Coronary artery (tissue), 2 donors: Measurements from ENCODE around the gene GDPGP1.

ENCODE experiments used
- DNase-seq: peaks from one replicate; pipeline ENCODE4 v3.0.0-alpha.2; 2017; ENCODE audit warnings: low spot score
- H3K27ac ChIP-seq, 2 donors: fragments of 200-600 bp; sonication (generic); one replicate each; pipeline ENCODE4 v1.5.1; 2016 to 2019
- H3K4me3 ChIP-seq: fragments of 200-600 bp; sonication (generic); 2 replicates; pipeline ENCODE4 v1.5.1; 2016; ENCODE audit warnings: mild to moderate bottlenecking, moderate library complexity
- TF ChIP-seq, protein P1 (sequence below): fragments of 200-600 bp; sonication (generic); IDR thresholded peaks from one replicate; pipeline ENCODE4 v1.5.1; 2019; ENCODE audit warnings: antibody characterized with exemption

Gene GDPGP1

DNA sequence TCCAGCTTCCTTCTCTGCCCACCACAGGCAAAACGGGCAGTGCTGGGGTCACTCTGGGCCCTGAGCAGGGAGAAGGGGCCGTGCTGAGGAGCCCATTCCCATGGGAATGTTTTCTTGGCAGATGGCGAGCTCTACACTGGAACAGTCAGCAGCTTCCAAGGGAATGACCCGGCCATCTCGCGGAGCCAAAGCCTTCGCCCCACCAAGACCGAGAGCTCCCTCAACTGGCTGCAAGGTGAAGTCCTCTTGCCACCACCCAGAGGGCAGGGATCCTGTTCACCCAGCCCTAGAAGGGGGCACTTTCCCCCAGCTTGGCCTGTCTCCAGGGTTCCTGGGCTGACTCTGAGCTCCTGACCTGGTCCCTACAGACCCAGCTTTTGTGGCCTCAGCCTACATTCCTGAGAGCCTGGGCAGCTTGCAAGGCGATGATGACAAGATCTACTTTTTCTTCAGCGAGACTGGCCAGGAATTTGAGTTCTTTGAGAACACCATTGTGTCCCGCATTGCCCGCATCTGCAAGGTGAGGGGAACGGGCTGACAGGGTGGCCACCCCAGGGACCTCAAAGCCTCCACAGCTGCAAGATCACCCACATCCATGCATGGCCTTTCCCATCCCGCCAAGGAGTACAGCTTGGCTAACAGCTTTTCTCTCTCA, 12.6 kb upstream of the GDPGP1 start:
- Histone ChIP-seq H3K4me3 (no peak overlapping the region), H3K27ac (peak overlapping the region; percentile 68 to 76)
- peak; percentile 90 for DNase-seq
- TF ChIP-seq, protein P1, sequence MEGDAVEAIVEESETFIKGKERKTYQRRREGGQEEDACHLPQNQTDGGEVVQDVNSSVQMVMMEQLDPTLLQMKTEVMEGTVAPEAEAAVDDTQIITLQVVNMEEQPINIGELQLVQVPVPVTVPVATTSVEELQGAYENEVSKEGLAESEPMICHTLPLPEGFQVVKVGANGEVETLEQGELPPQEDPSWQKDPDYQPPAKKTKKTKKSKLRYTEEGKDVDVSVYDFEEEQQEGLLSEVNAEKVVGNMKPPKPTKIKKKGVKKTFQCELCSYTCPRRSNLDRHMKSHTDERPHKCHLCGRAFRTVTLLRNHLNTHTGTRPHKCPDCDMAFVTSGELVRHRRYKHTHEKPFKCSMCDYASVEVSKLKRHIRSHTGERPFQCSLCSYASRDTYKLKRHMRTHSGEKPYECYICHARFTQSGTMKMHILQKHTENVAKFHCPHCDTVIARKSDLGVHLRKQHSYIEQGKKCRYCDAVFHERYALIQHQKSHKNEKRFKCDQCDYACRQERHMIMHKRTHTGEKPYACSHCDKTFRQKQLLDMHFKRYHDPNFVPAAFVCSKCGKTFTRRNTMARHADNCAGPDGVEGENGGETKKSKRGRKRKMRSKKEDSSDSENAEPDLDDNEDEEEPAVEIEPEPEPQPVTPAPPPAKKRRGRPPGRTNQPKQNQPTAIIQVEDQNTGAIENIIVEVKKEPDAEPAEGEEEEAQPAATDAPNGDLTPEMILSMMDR = peak; percentile 81

DNA sequence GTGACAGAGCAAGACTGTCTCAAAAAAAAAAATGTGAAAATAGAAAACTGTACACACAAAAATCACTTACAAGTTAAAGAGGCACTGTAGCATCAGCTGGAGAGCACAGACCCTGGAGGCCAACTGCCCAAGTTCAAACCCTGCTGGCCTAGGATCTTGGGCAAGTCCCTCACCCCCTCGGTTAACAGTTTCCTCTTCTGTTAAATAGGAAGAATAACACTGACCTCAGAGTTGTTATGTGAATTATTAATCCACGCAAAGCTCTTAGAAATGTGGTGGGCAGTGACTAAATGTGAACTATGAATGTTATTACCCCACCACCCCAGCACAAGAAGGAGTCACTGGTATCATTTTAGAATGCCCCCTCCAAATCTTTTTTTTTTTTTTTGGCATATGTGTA, 11.5 kb upstream of the GDPGP1 start:
- DNase-seq = no peak
- TF ChIP-seq, protein P1 = no peak
- Histone ChIP-seq H3K4me3 (no peak overlapping the region), H3K27ac (no peak overlapping the region)

GRCh38 chr15:90223441-90224165, 10.4 kb upstream of the GDPGP1 start:
- Histone ChIP-seq H3K27ac (no peak overlapping the region), H3K4me3 (no peak overlapping the region)
- DNase-seq = no peak
- TF ChIP-seq, protein P1 = no peak

GRCh38 chr15:90225047-90225446, 9.0 kb upstream of the GDPGP1 start:
- TF ChIP-seq, protein P1 = no peak
- DNase-seq = no peak
- H3K4me3 ChIP-seq = no peak overlapping the region
- no peak overlapping the region for H3K27ac ChIP-seq

- DNase-seq = no peak
- TF ChIP-seq, protein P1 = no peak
These were observed 8.3 kb upstream of the GDPGP1 start for GRCh38 chr15:90225504-90226234.

DNA sequence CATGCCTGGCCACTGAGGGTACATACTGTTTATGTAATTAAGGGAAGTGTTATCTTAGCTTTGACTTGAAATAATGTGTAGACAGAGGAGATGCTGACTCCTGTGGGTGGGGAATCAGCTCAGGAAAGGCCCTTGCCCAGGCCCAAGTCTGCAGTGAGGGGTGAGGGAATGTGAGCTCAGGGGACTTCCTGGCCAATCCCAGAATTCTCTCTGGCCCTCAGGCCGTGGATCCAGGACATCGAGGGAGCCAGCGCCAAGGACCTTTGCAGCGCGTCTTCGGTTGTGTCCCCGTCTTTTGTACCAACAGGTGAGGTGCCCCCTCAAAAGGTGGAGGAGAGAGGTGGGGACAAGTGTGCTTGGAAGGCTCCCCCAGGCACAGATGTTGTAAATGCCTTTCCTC, 6.7 kb upstream of the GDPGP1 start:
- no peak for DNase-seq
- no peak overlapping the region for H3K4me3 ChIP-seq
- TF ChIP-seq, protein P1 = no peak
- H3K27ac ChIP-seq = no peak overlapping the region

More at GRCh38 chr15:90225504-90226234, 8.3 kb upstream of the GDPGP1 start:
- Histone ChIP-seq H3K4me3 (no peak overlapping the region), H3K27ac (no peak overlapping the region)
